HG03460 (cell line): ENCODE measurements around the gene CCL22.
"Not testable (repeated sequence)": the region's sequence is repeated elsewhere in the genome, so short reads cannot be mapped to it uniquely, and the experiment has no call there.

ENCODE experiments used
- ATAC-seq: cut with Tn5 transposase; IDR thresholded peaks from one replicate; pipeline ENCODE4 v1.9.1; 2021; ENCODE audit not compliant: unreplicated experiment

Gene CCL22

GRCh38 chr16:57358527-57359095, at the start of gene CCL22:
CCL22 (plus strand) TSS chr16:57358783; CDS start chr16:57358817, 34 bp downstream.
- ATAC-seq: peak; percentile 59

GRCh38 chr16:57310801-57311200, 47.8 kb upstream of the CCL22 start:
- no peak for ATAC-seq

- no peak for ATAC-seq
These were observed 45.1 kb upstream of the CCL22 start for GRCh38 chr16:57313509-57313908.

GRCh38 chr16:57314161-57314785, 44.3 kb upstream of the CCL22 start:
- ATAC-seq: no peak

GRCh38 chr16:57315416-57315815, 43.2 kb upstream of the CCL22 start:
- ATAC-seq: no peak

GRCh38 chr16:57316390-57317017, 42.1 kb upstream of the CCL22 start:
- no peak for ATAC-seq

GRCh38 chr16:57318240-57318970, 40.2 kb upstream of the CCL22 start:
- no peak for ATAC-seq

GRCh38 chr16:57319646-57320045, 38.9 kb upstream of the CCL22 start:
- no peak for ATAC-seq

- no peak for ATAC-seq
These were observed 33.8 kb upstream of the CCL22 start for GRCh38 chr16:57324749-57325148.

- ATAC-seq: no peak
These were observed 33.1 kb upstream of the CCL22 start for GRCh38 chr16:57325458-57325857.

GRCh38 chr16:57329718-57330327, 28.8 kb upstream of the CCL22 start:
- no peak for ATAC-seq

- no peak for ATAC-seq
These were observed 27.2 kb upstream of the CCL22 start for GRCh38 chr16:57331355-57331754.

GRCh38 chr16:57333402-57333801, 25.2 kb upstream of the CCL22 start:
- ATAC-seq: no peak

GRCh38 chr16:57335366-57335765, 23.2 kb upstream of the CCL22 start:
- ATAC-seq: no peak

- no peak for ATAC-seq
These were observed 17.5 kb upstream of the CCL22 start for GRCh38 chr16:57341062-57341440.

GRCh38 chr16:57341441-57342303, 16.9 kb upstream of the CCL22 start:
- no peak for ATAC-seq

GRCh38 chr16:57342606-57343005, 16.0 kb upstream of the CCL22 start:
- ATAC-seq: not testable (repeated sequence)

- no peak for ATAC-seq
These were observed 15.4 kb upstream of the CCL22 start for GRCh38 chr16:57343221-57343620.

GRCh38 chr16:57344094-57344493, 14.5 kb upstream of the CCL22 start:
- ATAC-seq: not testable (repeated sequence)

- no peak for ATAC-seq
These were observed 13.6 kb upstream of the CCL22 start for GRCh38 chr16:57345021-57345420.
